Mammary epithelial cell (primary cell): ENCODE results near the gene KRTAP23-1.

Source experiments
- CTCF ChIP-seq, 2 donors: IDR thresholded peaks in 1 of 2; conservative IDR thresholded peaks in 1 of 2; 2 replicates each; pipeline ENCODE4 v1.5.1; 2011 to 2012; ENCODE audit warnings: inconsistent platforms in 2 of 2, low read length in 2 of 2, mild to moderate bottlenecking in 2 of 2, control low read depth in 1 of 2, low read depth in 1 of 2; ENCODE audit not compliant: insufficient read depth in 1 of 2; ENCODE audit errors: extremely low read depth in 1 of 2
- EZH2 ChIP-seq: IDR thresholded peaks from 2 replicates; pipeline ENCODE4 v1.6.1; 2012; ENCODE audit warnings: low read length, inconsistent platforms, borderline replicate concordance

GRCh38 chr21:30382201-30382600 is 33.8 kb upstream of the KRTAP23-1 start:
- TF ChIP-seq CTCF (conservative IDR thresholded peaks at IDR 0.05 in 1 of 2, IDR thresholded peaks at IDR 0.05 in 1 of 2; ENCODE audit: extremely low read depth in 1 of 2, insufficient read depth in 1 of 2, low read depth in 1 of 2, low read length in 2 of 2), result no peak
- TF ChIP-seq EZH2, result no peak
